GM23248 (cell line): ENCODE data around the gene TRIM63.

Experiments
- EZH2 ChIP-seq: fragments of 200-600 bp; sonication (generic); IDR thresholded peaks from 2 replicates; pipeline ENCODE4 v1.6.1; 2018; ENCODE audit warnings: antibody characterized with exemption, mild to moderate bottlenecking; ENCODE audit not compliant: insufficient read depth, poor library complexity, severe bottlenecking
- EZH2phosphoT487 ChIP-seq: fragments of 200-600 bp; sonication (generic); IDR thresholded peaks from 2 replicates; pipeline ENCODE4 v1.6.1; 2018; ENCODE audit warnings: antibody characterized with exemption, moderate library complexity, mild to moderate bottlenecking, low read depth; ENCODE audit not compliant: insufficient read depth

GRCh38 chr1:26112407-26112775 is 45.0 kb upstream of the TRIM63 start:
- TF ChIP-seq EZH2 (no peak), EZH2phosphoT487 (no peak)
